Activated T-cell treated with anti-CD3 and anti-CD28 coated beads for 1 hour (primary cell): Measurements from ENCODE around the gene OR10G3.

Experiments used
- DNase-seq: peaks from one replicate; pipeline ENCODE4 v3.0.0-alpha.2; 2020; ENCODE audit warnings: low read depth

OR10G3 gene

DNA sequence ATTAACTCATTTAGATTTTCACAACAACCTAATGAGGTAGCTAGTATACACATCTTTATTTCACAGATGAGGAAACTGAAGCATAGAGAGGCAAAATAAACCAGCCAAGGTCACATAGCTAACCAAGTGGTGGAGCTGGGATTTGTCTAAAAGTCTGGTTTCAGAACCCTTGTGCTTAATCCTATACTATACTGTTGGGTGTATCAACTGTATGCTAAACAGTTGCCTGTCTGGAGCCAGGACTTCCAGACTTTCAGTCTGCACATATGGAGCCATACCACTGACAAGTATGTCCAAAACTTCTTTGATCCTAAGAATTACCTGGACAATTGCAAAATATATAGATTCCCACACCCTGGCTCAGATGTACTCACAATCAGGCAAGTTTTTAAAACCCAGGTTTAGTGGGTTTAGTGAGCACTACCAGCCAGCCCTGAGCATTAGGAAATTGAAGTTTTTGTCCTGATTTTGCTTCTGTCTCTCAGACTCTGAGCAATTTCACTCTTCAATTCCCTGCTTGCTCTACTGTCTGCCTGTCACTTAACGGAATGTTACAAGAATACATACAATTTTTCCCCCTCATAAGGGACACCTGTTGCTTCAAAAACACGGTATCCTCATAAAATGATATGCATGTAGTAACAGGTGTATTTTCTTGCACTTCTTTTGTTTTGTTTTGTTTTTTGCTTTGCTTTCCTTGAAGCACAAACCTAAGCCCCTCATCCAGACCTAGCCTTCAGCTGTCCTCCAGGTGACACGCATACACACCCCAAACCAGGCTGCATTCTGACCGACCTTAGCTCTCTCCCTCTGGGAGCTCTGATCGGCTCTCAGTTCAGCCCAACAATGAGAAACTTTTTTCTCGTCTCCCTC lies 44.1 kb downstream of the OR10G3 start:
- DNase-seq, result no peak

DNA sequence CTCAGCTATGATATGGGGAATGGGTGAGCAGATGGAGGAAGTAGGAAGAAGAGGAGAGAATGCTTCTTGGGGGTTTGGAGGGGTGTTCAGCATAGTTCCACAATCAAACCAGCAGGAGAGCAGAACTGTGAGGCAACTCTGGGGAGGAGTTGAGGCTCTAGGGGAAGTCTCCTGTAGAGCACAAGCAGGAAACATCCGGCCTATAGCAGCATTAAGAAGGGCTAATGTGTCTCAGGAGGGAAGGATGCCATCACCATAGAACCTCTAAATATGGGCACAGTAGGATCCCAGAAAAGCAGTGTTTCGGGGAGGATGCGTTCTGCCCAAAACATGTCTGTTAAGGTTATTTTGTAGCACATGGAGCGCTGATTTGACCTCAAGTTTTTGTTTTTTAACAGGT lies 45.3 kb downstream of the OR10G3 start:
- no peak for DNase-seq

GRCh38 chr14:21533294-21533693 lies 46.6 kb downstream of the OR10G3 start:
- no peak for DNase-seq

DNA sequence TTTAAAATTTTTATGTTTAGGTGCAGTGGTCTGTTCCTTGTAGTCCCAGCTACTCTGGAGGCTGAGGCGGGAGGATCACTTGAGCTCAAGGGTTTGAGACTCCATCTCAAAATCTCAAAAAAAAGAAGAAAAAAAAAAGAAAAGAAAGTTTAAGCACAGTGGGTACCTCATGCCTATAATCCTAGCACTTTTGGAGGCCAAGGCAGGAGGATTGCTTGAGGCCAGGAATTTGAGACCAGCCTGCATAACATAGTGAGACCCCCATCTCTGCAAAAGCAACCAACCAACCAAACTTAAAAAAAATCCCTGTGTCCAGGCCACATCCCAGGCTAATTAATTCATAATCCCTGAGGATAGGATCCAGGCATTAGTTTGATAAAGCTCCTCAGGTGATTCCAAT lies 50.4 kb downstream of the OR10G3 start:
- DNase-seq, result no peak

DNA sequence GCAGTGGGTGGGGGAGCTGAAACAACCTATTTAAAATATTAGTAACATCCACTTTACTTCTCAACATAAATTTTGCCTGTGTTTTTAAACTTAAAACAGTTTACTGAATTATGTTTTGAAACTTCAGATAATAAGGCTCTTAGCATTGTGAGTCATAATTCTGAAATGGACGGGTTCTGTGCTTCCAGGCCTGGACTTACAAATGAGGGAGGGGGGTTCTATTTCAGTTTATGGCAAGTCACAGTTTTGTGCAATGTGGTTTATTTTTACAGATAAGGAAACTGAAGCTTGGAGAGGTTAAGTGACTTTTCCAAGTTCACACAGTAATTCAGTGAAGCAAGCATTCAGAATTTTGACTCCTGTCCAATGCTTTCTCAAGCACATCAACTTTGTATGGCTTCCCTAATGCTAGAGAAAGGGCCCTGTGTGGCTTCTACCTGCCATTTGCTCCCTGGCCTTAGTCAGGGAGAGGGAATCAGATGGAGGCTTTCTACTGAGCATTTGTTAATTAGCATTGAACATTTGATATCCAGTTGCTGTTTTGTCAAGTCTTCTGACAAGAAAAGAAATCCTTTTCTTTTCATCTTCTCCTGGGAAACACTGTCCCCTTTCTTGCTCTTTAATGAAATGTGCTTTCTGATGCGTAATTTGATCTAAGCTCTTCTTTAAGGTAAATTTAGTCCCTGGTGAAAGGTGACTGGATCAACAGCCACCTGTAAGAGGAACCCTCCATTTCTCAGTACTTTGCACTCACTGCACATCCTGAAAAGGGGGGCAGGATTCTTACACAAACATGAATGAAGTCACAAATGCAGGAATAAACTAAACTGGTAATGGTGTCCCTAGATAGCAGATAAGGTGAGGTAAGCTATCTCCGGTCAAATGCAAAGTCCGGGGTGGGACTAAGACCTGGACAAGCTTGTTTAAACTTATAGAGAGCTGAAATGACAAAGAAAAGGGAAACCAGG lies 51.2 kb downstream of the OR10G3 start:
- DNase-seq, result no peak

- DNase-seq, result no peak
Measured at GRCh38 chr14:21527318-21527679, 52.6 kb downstream of the OR10G3 start.

DNA sequence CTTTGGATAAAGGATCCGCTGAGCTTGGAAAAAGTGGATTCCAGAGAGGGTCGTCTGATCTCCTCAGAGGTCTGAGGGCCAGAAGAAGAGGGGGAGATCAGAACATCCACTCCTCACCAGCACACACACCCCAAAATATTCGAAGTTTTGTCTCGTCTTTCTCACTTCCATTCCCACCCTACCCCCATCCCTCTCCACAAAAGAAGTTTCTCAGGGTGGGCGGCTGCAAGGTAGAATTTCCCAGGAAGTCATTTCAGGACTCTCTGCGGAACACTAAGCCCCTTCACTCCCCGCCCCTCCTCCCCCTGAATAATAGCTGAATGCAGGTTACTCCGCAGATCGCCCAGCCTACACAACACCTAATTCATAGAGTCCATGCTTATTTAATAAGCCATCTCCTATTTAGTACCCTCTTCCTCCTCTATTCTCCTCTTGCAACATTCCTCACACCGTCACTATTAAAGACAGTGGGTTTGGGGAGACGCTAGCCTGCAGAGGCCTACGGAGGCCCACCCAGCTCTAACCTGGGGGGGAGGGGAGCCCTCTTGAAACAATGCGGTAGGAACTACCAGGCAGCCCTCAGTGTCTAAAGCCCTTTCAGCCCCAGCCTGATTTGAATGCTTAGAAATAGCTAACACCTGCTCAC lies 53.1 kb downstream of the OR10G3 start:
- DNase-seq, result no peak

GRCh38 chr14:21525962-21526671 lies 53.8 kb downstream of the OR10G3 start, which contains the start of gene SALL2:
TSS of gene SALL2 (minus strand) at chr14:21526346. CDS start at chr14:21526127, 219 bp downstream.
- peak; percentile 55 for DNase-seq

GRCh38 chr14:21525571-21525961 lies 54.3 kb downstream of the OR10G3 start:
- no peak for DNase-seq

- DNase-seq, result no peak
Measured at GRCh38 chr14:21524575-21525490, 55.0 kb downstream of the OR10G3 start.

- DNase-seq, result no peak
Measured at GRCh38 chr14:21523203-21523602, 56.7 kb downstream of the OR10G3 start.

GRCh38 chr14:21521501-21521900 lies 58.4 kb downstream of the OR10G3 start:
- no peak for DNase-seq

- no peak for DNase-seq
Measured at GRCh38 chr14:21520767-21521166, 59.1 kb downstream of the OR10G3 start.

- DNase-seq, result no peak
Measured at GRCh38 chr14:21518725-21519124, 61.2 kb downstream of the OR10G3 start.
